Upper lobe of left lung (tissue), 4 donors: ENCODE measurements around the gene DENND1A.

Experiments used
- CTCF ChIP-seq, 6 experiments: fragments of 450-650 bp in 4 of 6; fragments of 200-600 bp in 2 of 6; sonication (generic) in 2 of 6; IDR thresholded peaks; one replicate each; pipeline ENCODE4 v1.5.1; 2016 to 2019; ENCODE audit warnings: antibody characterized with exemption in 6 of 6
- POLR2AphosphoS5 ChIP-seq, 2 donors: sonication (generic); formaldehyde crosslinking; IDR thresholded peaks; one replicate each; pipeline ENCODE4 v1.5.1; 2017; ENCODE audit warnings: antibody characterized with exemption in 2 of 2

- TF ChIP-seq CTCF (IDR thresholded peaks at IDR 0.05) (no peak), POLR2AphosphoS5 (IDR thresholded peaks at IDR 0.05) (no peak)
Measured at GRCh38 chr9:123834889-123835562, 94.9 kb downstream of the DENND1A start.
